SK-N-SH (cell line): ENCODE measurements around the gene ABLIM1.

ENCODE experiments used
- CTCF ChIP-seq: fragments of 200-600 bp; sonication (generic); IDR thresholded peaks from 2 replicates; pipeline ENCODE4 v1.6.1; 2017; ENCODE audit warnings: antibody characterized with exemption, mild to moderate bottlenecking, moderate library complexity
- EP300 ChIP-seq, 2 experiments: IDR thresholded peaks; 2 replicates each; pipeline versions ENCODE4 v1.4.0 to v1.6.1; 2012; ENCODE audit warnings: borderline replicate concordance in 1 of 2, low read depth in 1 of 2, low read length in 1 of 2
- EZH2phosphoT487 ChIP-seq: fragments of 200-600 bp; sonication (generic); IDR thresholded peaks from 2 replicates; pipeline ENCODE4 v1.6.1; 2017; ENCODE audit warnings: low read depth, mixed run types, mild to moderate bottlenecking, antibody characterized with exemption, moderate library complexity, borderline replicate concordance
- MAX ChIP-seq: IDR thresholded peaks from 2 replicates; pipeline ENCODE4 v1.4.0; 2012; ENCODE audit warnings: low read depth
- NFIC ChIP-seq: IDR thresholded peaks from 2 replicates; pipeline ENCODE4 v1.4.0; 2012; ENCODE audit warnings: borderline replicate concordance
- POLR2AphosphoS5 ChIP-seq: IDR thresholded peaks from 2 replicates; pipeline ENCODE4 v1.6.1; 2012; ENCODE audit warnings: low read depth, low read length
- TEAD4 ChIP-seq: IDR thresholded peaks from 2 replicates; pipeline ENCODE4 v1.4.0; 2012; ENCODE audit warnings: mild to moderate bottlenecking, borderline replicate concordance; ENCODE audit not compliant: insufficient read depth
- YY1 ChIP-seq: IDR thresholded peaks from 2 replicates; pipeline ENCODE4 v1.4.0; 2012; ENCODE audit warnings: low read depth, mild to moderate bottlenecking
- ZBTB33 ChIP-seq: IDR thresholded peaks from 2 replicates; pipeline ENCODE4 v1.4.0; 2012; ENCODE audit warnings: low read depth, borderline replicate concordance

GRCh38 chr10:114604357-114605130 lies 53.5 kb downstream of the ABLIM1 start:
- TF ChIP-seq YY1 (no peak), CTCF (no peak), TEAD4 (no peak), EZH2phosphoT487 (no peak), NFIC (no peak), POLR2AphosphoS5 (no peak), MAX (no peak), EP300 (IDR thresholded peaks at IDR 0.05; ENCODE audit: borderline replicate concordance in 1 of 2, low read depth in 1 of 2, low read length in 1 of 2) (no peak), ZBTB33 (no peak)
